GM20431 (cell line): Measurements from ENCODE around the gene SDHB.

Source experiments
- in situ Hi-C: fragments of 300-500 bp; cut with MseI, MboI; formaldehyde crosslinking; loops from one replicate; pipeline ENCODE4 v1.15.0; 2020; ENCODE audit warnings: low sequenced_read_pairs; ENCODE audit not compliant: unreplicated experiment

SDHB gene

GRCh38 chr1:17053086-17053684 lies 647 bp downstream of the SDHB start:
- in situ Hi-C loops, result loop anchor here (25.0 kb wide), 1 partner anchor 184 kb away; the partner anchor contains the start of gene PADI3

- in situ Hi-C loops, result loop anchor here (25.0 kb wide), 1 partner anchor 185 kb away; the partner anchor contains the start of gene PADI3
Measured at GRCh38 chr1:17052641-17053040, 1.2 kb downstream of the SDHB start.

GRCh38 chr1:17052038-17052437 lies 1.8 kb downstream of the SDHB start:
- in situ Hi-C loops, result loop anchor here (25.0 kb wide), 1 partner anchor 185 kb away; the partner anchor contains the start of gene PADI3

GRCh38 chr1:17047924-17048323 lies 5.9 kb downstream of the SDHB start:
- in situ Hi-C loops, result no loop called here

- in situ Hi-C loops, result no loop called here
Measured at GRCh38 chr1:17046334-17046657, 7.5 kb downstream of the SDHB start.

- in situ Hi-C loops, result no loop called here
Measured at GRCh38 chr1:17045634-17046333, 8.0 kb downstream of the SDHB start.

GRCh38 chr1:17045150-17045549 lies 8.7 kb downstream of the SDHB start:
- in situ Hi-C loops, result no loop called here

GRCh38 chr1:17043676-17044075 lies 10.2 kb downstream of the SDHB start:
- in situ Hi-C loops, result no loop called here

- in situ Hi-C loops, result no loop called here
Measured at GRCh38 chr1:17040135-17040534, 13.7 kb downstream of the SDHB start.

GRCh38 chr1:17039522-17039921 lies 14.3 kb downstream of the SDHB start:
- in situ Hi-C loops, result no loop called here

GRCh38 chr1:17033481-17033880 lies 20.4 kb downstream of the SDHB start:
- in situ Hi-C loops, result no loop called here

GRCh38 chr1:17032741-17033140 lies 21.1 kb downstream of the SDHB start:
- in situ Hi-C loops, result no loop called here

- in situ Hi-C loops, result no loop called here
Measured at GRCh38 chr1:17031436-17031835, 22.4 kb downstream of the SDHB start.

- in situ Hi-C loops, result no loop called here
Measured at GRCh38 chr1:17030206-17030605, 23.6 kb downstream of the SDHB start.

GRCh38 chr1:17028662-17029188 lies 25.1 kb downstream of the SDHB start:
- in situ Hi-C loops, result loop anchor here (10.0 kb wide), 1 partner anchor 74 kb away; no protein-coding TSS in a partner anchor

GRCh38 chr1:17027900-17028299 lies 25.9 kb downstream of the SDHB start:
- in situ Hi-C loops, result loop anchor here (10.0 kb wide), 1 partner anchor 73 kb away; no protein-coding TSS in a partner anchor

GRCh38 chr1:17027403-17027802 lies 26.4 kb downstream of the SDHB start:
- in situ Hi-C loops, result loop anchor here (10.0 kb wide), 1 partner anchor 73 kb away; no protein-coding TSS in a partner anchor

GRCh38 chr1:17024721-17025120 lies 29.1 kb downstream of the SDHB start:
- in situ Hi-C loops, result loop anchor here (10.0 kb wide), 1 partner anchor 70 kb away; no protein-coding TSS in a partner anchor

- in situ Hi-C loops, result loop anchor here (10.0 kb wide), 1 partner anchor 69 kb away; no protein-coding TSS in a partner anchor
Measured at GRCh38 chr1:17023573-17023972, 30.3 kb downstream of the SDHB start.

GRCh38 chr1:17023102-17023501 lies 30.7 kb downstream of the SDHB start:
- in situ Hi-C loops, result loop anchor here (10.0 kb wide), 1 partner anchor 68 kb away; no protein-coding TSS in a partner anchor

- in situ Hi-C loops, result loop anchor here (10.0 kb wide), 1 partner anchor 67 kb away; no protein-coding TSS in a partner anchor
Measured at GRCh38 chr1:17021896-17022295, 31.9 kb downstream of the SDHB start.
